Esophagus squamous epithelium (tissue), 4 donors: Measurements from ENCODE around the gene CDK15.

Experiments used
- CTCF ChIP-seq, 6 experiments: fragments of 450-650 bp in 4 of 6; fragments of 200-600 bp in 2 of 6; sonication (generic) in 2 of 6; IDR thresholded peaks; one replicate each; pipeline ENCODE4 v1.5.1; 2016 to 2019; ENCODE audit warnings: antibody characterized with exemption in 6 of 6, mild to moderate bottlenecking in 4 of 6, moderate library complexity in 4 of 6
- POLR2A ChIP-seq, 4 donors: fragments of 450-650 bp; IDR thresholded peaks; one replicate each; pipeline ENCODE4 v1.6.1; 2017; ENCODE audit warnings: antibody characterized with exemption in 4 of 4, mild to moderate bottlenecking in 4 of 4, moderate library complexity in 3 of 4

GRCh38 chr2:201765799-201766198 lies 40.5 kb upstream of the CDK15 start:
- TF ChIP-seq CTCF (IDR thresholded peaks at IDR 0.05) (no peak), POLR2A (IDR thresholded peaks at IDR 0.05) (no peak)
